ENCODE measurements around the gene MLC1.
A peak's percentile ranks its signal among the peaks of the same experiment; 100 is the strongest.

- TF ChIP-seq CTCF (IDR thresholded peaks at IDR 0.05): peak; percentile 82 to 97 (median 93)
- no peak for TF ChIP-seq POLR2A (IDR thresholded peaks at IDR 0.05)
Observed at GRCh38 chr22:50030297-50031188, 54.7 kb downstream of the MLC1 start.

Data from body of pancreas (tissue), 4 donors.